Upper lobe of left lung (tissue), 4 donors: ENCODE data around the gene MPC1.

Source experiments
- CTCF ChIP-seq, 6 experiments: fragments of 450-650 bp in 4 of 6; fragments of 200-600 bp in 2 of 6; sonication (generic) in 2 of 6; IDR thresholded peaks; one replicate each; pipeline ENCODE4 v1.5.1; 2016 to 2019; ENCODE audit warnings: antibody characterized with exemption in 6 of 6
- POLR2A ChIP-seq, 4 donors: fragments of 450-650 bp; IDR thresholded peaks; one replicate each; pipeline ENCODE4 v1.5.1; 2016 to 2017; ENCODE audit warnings: antibody characterized with exemption in 4 of 4, mild to moderate bottlenecking in 2 of 4

GRCh38 chr6:166375013-166375412 lies 7.7 kb downstream of the MPC1 start:
- TF ChIP-seq CTCF (IDR thresholded peaks at IDR 0.05) (no peak), POLR2A (IDR thresholded peaks at IDR 0.05) (no peak)
